Thymus (tissue), 11 donors: ENCODE results near the gene DIMT1. TPM values are rescaled to one million over a fixed set of nuclear protein-coding genes. Genes with fewer than 3 reads are reported as not detected.

Experiments used
- DNase-seq, 9 donors: peaks; one replicate each; pipeline ENCODE4 v3.0.0-alpha.2; 2013; ENCODE audit warnings: low spot score in 9 of 9, low read depth in 6 of 9, missing footprints in 1 of 9
- H3K27ac ChIP-seq, 2 donors: one replicate each; pipeline ENCODE4 v1.5.1; 2013; ENCODE audit warnings: control low read depth in 1 of 2, low read depth in 1 of 2, low read length in 1 of 2, mild to moderate bottlenecking in 1 of 2, moderate library complexity in 1 of 2
- H3K27me3 ChIP-seq, 2 donors: one replicate each; pipeline ENCODE4 v1.5.1; 2013; ENCODE audit warnings: low read length in 1 of 2; ENCODE audit not compliant: control insufficient read depth in 2 of 2, insufficient read depth in 1 of 2
- H3K36me3 ChIP-seq, 2 donors: one replicate each; pipeline ENCODE4 v1.5.1; 2013; ENCODE audit warnings: low read length in 1 of 2, mild to moderate bottlenecking in 1 of 2, moderate library complexity in 1 of 2; ENCODE audit not compliant: control insufficient read depth in 2 of 2, insufficient read depth in 2 of 2
- H3K4me1 ChIP-seq, 2 donors: one replicate each; pipeline ENCODE4 v1.5.1; 2013; ENCODE audit warnings: low read length in 2 of 2; ENCODE audit not compliant: control insufficient read depth in 2 of 2, insufficient read depth in 2 of 2
- H3K4me3 ChIP-seq, 2 donors: one replicate each; pipeline ENCODE4 v1.5.1; 2013; ENCODE audit warnings: low read length in 2 of 2, control low read depth in 1 of 2, mild to moderate bottlenecking in 1 of 2
- H3K9me3 ChIP-seq, 2 donors: one replicate each; pipeline ENCODE4 v1.5.1; 2013; ENCODE audit warnings: low read length in 1 of 2, mild to moderate bottlenecking in 1 of 2; ENCODE audit not compliant: control insufficient read depth in 2 of 2, insufficient read depth in 1 of 2
- WGBS: extraction: QIAGEN DNeasy Blood & Tissue Kit; methylation state at CpG from one replicate; pipeline ENCODE4 v1.1.7; 2013; 5-methylcytosine and 5-hydroxymethylcytosine counted together
- polyA plus RNA-seq: library from polyadenylated mRNA; stranded (reverse); fragments of 200-250 nt; gene quantifications from one replicate; pipeline ENCODE4 v1.2.3, GENCODE V29; 2013
- total RNA-seq: library from RNA; stranded (reverse); fragments of 120-200 nt; gene quantifications from one replicate; pipeline ENCODE4 v1.2.4, GENCODE V29; 2013
- donor health status: healthy.

Gene DIMT1
- total and polyA plus RNA-seq, 2 donors, result 17.1 to 25.1 TPM

- Histone ChIP-seq H3K9me3 (no peaks in the 10 kb centered on the region), H3K27me3 (no peaks in the 10 kb centered on the region), H3K36me3 (peaks cover 11 to 41% of the 10 kb centered on the region in 2 donors), H3K4me1 (no peaks in the 10 kb centered on the region), H3K27ac (no peak overlapping the region), H3K4me3 (no peak overlapping the region)
- DNase-seq, result no peak
- 100% methylated on average over 1 of the region's 1 CpG for WGBS
These were observed 55.8 kb downstream of the DIMT1 start for GRCh38 chr5:62347928-62348327.

- no peaks in the 10 kb centered on the region for H3K9me3 ChIP-seq
- peaks cover 8 to 33% of the 10 kb centered on the region in 2 donors for H3K36me3 ChIP-seq
- H3K27me3 ChIP-seq, result no peaks in the 10 kb centered on the region
- no peak overlapping the region for H3K27ac ChIP-seq
- H3K4me1 ChIP-seq, result peaks cover under 1 to 8% of the 10 kb centered on the region in 2 donors
- H3K4me3 ChIP-seq, result no peak overlapping the region
- over 99% methylated on average over 2 of the region's 2 CpGs for WGBS
- DNase-seq, result no peak
These were observed 57.0 kb downstream of the DIMT1 start for GRCh38 chr5:62346748-62347147.

GRCh38 chr5:62343428-62343827 is 60.3 kb downstream of the DIMT1 start:
- no peaks in the 10 kb centered on the region for H3K27me3 ChIP-seq
- H3K9me3 ChIP-seq, result no peaks in the 10 kb centered on the region
- H3K27ac ChIP-seq, result no peak overlapping the region
- peaks cover 9 to 12% of the 10 kb centered on the region in 2 donors for H3K4me1 ChIP-seq
- H3K36me3 ChIP-seq, result peaks cover 3 to 12% of the 10 kb centered on the region in 2 donors
- H3K4me3 ChIP-seq, result no peak overlapping the region
- 97% methylated on average over 1 of the region's 1 CpG for WGBS
- no peak for DNase-seq

- Histone ChIP-seq H3K27ac (no peak overlapping the region), H3K27me3 (no peaks in the 10 kb centered on the region), H3K4me3 (no peak overlapping the region), H3K4me1 (peaks cover 9 to 12% of the 10 kb centered on the region in 2 donors), H3K36me3 (peaks cover 3 to 5% of the 10 kb centered on the region in 2 donors), H3K9me3 (no peaks in the 10 kb centered on the region)
- DNase-seq, result no peak
- 99% methylated on average over 2 of the region's 2 CpGs for WGBS
These were observed 61.2 kb downstream of the DIMT1 start for GRCh38 chr5:62342476-62342837.

- Histone ChIP-seq H3K9me3 (no peaks in the 10 kb centered on the region), H3K4me3 (no peak overlapping the region), H3K27me3 (no peaks in the 10 kb centered on the region), H3K4me1 (peaks cover 9 to 12% of the 10 kb centered on the region in 2 donors), H3K27ac (no peak overlapping the region), H3K36me3 (peaks cover 3 to 5% of the 10 kb centered on the region in 2 donors)
- WGBS, result 73% methylated on average over 4 of the region's 4 CpGs
- DNase-seq, result peak in 2 of 9 donors; percentile 9 to 39
These were observed 61.8 kb downstream of the DIMT1 start for GRCh38 chr5:62341783-62342475.

GRCh38 chr5:62340979-62341378 is 62.7 kb downstream of the DIMT1 start:
- Histone ChIP-seq H3K9me3 (no peaks in the 10 kb centered on the region), H3K4me1 (peaks cover 9 to 12% of the 10 kb centered on the region in 2 donors), H3K27ac (no peak overlapping the region), H3K4me3 (no peak overlapping the region), H3K27me3 (no peaks in the 10 kb centered on the region), H3K36me3 (peaks cover 3 to 5% of the 10 kb centered on the region in 2 donors)
- no peak for DNase-seq
- WGBS, result over 99% methylated on average over 2 of the region's 2 CpGs

GRCh38 chr5:62340392-62340791 is 63.3 kb downstream of the DIMT1 start:
- H3K4me1 ChIP-seq, result peaks cover 9 to 12% of the 10 kb centered on the region in 2 donors
- H3K36me3 ChIP-seq, result peaks cover 3 to 5% of the 10 kb centered on the region in 2 donors
- H3K4me3 ChIP-seq, result no peak overlapping the region
- DNase-seq, result peak in 2 of 9 donors; percentile 14 to 15
- 0% methylated on average over 1 of the region's 1 CpG for WGBS
- no peaks in the 10 kb centered on the region for H3K9me3 ChIP-seq
- H3K27ac ChIP-seq, result no peak overlapping the region
- H3K27me3 ChIP-seq, result no peaks in the 10 kb centered on the region

Other genes with a start within 250 kb of the DIMT1 start
- 70.5 TPM for gene KIF2A, start 97.7 kb downstream of the DIMT1 start, total RNA-seq
- 14.7 TPM for gene KIF2A, start 97.7 kb downstream of the DIMT1 start, polyA plus RNA-seq
- 18.5 TPM for gene IPO11, start 8.9 kb upstream of the DIMT1 start, total RNA-seq
- 12.2 TPM for gene IPO11, start 8.9 kb upstream of the DIMT1 start, polyA plus RNA-seq
- 4.1 TPM for gene LRRC70, start 174.9 kb upstream of the DIMT1 start, total RNA-seq
- 10.1 TPM for gene LRRC70, start 174.9 kb upstream of the DIMT1 start, polyA plus RNA-seq